HG03571 (cell line): ENCODE measurements around the gene RNF225.
"Not testable (repeated sequence)": the region's sequence is repeated elsewhere in the genome, so short reads cannot be mapped to it uniquely, and the experiment has no call there.

Experiments used
- ATAC-seq: cut with Tn5 transposase; IDR thresholded peaks from one replicate; pipeline ENCODE4 v1.9.1; 2021; ENCODE audit not compliant: unreplicated experiment

RNF225 gene

DNA sequence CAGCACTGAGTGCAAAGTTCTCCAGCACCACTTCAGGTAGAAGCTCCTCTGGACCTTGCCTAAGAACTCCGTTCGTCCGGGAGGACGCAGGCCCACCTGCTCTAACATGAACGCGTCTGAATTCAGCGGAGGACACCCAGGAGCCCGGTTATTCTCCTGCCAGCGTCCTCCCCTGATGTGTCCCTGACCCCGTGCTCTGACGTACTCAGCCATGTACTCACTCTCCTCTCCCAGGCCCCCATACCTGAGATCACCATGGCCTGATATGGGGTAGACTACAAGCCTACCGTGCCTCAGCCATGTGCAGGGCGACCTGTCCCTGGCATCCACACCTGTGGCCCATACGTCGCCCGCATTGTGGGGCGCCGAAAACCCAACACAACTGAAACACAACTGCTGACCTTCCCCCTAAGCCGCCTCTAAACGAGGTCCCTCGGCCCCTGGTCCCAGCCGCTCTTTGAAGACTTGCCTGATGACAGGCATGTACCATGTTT is 12.2 kb downstream of the RNF225 start:
- ATAC-seq = no peak

DNA sequence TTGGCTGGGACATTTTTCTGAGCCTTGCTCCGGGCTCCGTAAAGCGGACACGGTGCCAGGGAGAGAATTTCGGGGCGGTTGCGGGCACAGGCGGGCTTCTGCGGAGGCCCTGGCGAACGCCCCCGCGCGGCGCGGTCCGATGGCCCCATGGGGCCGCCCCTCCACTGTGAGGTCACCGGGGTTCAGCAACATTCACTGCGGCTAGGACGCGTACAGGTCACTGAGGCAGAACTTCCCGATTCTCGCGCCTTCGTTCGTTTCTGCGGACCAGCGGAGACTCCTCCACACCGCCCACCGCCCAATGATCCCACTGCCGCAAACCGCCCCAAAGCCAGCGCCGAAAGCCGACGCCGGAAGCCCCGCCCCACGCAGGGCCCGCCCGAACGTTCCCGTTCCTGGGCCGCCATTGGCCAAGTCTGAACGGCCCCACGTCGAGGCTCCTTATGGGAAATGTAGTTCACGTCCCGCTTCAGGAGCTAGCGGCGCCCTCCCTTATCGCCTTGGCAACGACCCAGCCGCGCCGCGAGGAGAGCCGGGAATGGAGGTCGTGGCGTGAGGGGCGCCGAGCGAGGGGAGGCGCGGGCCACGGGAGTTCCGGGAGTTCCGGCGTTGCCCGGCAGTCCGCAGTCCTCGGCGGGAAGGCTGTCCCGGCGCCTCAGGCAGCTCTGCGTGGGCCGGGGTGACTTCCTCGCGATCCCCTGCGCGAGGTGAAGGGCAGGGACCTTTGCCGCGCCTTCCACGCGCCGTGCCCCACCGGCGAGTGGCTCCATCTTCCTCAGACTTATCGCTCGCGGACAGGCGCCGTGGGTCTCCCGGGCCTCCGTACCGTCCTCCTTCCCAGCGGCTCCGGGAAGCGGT is 12.9 kb downstream of the RNF225 start, which contains the start of gene ZNF584:
Gene ZNF584 (plus strand): TSS at position 498 of the 858 bp plus-strand sequence. CDS start 499 bp downstream, outside the sequence.
- peak; percentile 84 for ATAC-seq

DNA sequence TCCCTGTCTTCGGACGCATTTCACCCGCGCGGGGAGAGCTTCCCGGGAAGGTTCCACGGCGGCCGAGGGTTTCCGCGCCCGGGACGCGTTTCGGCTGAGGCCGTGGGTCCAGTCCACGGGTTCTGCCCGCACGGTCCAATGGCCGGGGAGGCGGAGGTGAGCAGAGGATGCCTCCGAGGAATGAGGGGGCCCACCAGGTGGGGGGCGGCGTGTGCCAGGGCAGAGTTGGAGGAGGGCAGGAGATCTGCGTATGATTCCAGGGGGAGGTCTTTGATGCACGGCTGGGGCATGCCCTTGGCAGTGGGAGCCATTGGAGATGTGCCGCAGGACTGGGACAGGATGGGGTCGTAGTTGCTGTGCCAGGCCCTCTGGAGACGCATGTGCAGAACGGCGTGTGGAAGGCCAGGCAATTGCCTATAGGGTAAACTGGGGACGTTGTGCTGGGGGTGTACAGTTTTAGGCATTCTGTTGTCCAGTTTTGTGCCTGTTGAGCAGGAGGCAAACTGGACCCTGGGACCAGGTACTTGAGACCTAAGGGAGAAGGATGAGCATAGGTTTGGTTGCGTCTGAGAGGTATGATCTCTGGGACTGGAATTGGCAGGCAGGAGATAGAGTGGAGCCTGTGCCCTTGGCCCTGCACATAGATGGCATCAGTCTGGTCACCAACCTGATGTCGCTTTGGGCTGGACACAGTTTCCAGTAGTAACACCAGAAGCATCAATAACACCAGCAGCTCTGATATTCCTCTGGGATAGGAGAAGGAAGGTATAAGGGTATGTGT is 13.7 kb downstream of the RNF225 start:
- ATAC-seq = peak; percentile 15

- no peak for ATAC-seq
Observed at GRCh38 chr19:58416604-58417003, 21.1 kb downstream of the RNF225 start.

GRCh38 chr19:58417071-58417470 is 21.6 kb downstream of the RNF225 start:
- ATAC-seq = no peak

GRCh38 chr19:58428617-58429016 is 33.2 kb downstream of the RNF225 start:
- ATAC-seq = no peak

- no peak for ATAC-seq
Observed at GRCh38 chr19:58429745-58430144, 34.3 kb downstream of the RNF225 start.

- ATAC-seq = no peak
Observed at GRCh38 chr19:58434217-58434616, 38.8 kb downstream of the RNF225 start.

DNA sequence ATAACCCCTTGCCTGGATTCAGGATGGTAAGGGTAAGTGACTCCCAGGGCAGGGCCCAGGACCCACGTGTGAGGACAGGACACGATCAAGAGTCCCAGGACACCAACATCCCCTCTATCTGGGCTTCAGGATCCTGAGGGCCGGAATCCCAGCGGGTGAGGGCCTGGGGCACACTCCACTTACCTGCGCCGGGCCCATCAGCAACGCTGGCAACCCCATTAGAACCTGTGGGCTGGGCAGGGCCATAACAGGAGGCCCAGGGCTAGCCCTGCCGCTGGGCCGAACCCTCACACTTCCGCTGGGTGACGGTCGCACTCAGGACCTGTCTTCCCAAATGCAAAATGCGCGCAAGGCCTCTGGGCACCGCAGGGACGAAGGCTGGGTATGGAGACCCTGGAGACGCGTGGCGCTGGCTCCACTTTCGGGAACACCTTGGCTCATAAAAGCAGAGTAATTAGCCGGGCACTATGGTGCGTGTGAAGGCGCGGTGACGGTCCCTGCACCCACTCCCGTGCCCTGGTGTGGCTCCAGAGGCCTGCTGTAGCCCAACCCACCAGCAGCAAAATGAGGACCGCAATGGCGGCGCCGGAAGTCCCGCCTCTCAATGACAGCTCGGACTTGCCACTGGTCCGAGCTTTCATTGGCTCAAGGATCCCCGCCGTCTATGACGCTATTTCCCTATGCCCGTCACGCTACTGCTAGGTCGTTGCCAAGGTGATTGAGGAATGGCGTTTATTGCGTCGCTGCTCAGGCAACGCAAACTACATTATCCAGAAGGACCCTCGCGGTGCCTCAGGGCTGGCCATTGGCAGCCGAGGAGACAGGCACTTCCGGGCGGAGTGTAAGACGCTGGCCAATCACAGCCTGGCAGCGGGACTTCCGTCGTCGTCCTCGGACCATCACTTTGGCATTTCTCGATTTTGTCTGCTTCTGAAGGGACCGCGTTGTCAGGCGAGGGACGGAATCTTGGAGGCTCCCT is 44.4 kb downstream of the RNF225 start, which contains the start of gene ZNF132:
Gene ZNF132 (minus strand): TSS at position 578 of the 979 bp plus-strand sequence. CDS start 332 bp downstream, at position 246.
- peak; percentile 91 for ATAC-seq

GRCh38 chr19:58440556-58440955 is 45.1 kb downstream of the RNF225 start:
- no peak for ATAC-seq

GRCh38 chr19:58442986-58443385 is 47.5 kb downstream of the RNF225 start:
- not testable (repeated sequence) for ATAC-seq
